Endothelial cell (in vitro differentiated cells): ENCODE results near the gene FBXL16. TPM values are rescaled to one million over a fixed set of nuclear protein-coding genes. Genes with fewer than 3 reads are reported as not detected.
"Not testable (repeated sequence)": the region's sequence is repeated elsewhere in the genome, so short reads cannot be mapped to it uniquely, and the experiment has no call there.

ENCODE experiments used
- DNase-seq: peaks from one replicate; pipeline ENCODE4 v3.0.0; 2021; ENCODE audit warnings: low spot score
- H3K27ac Mint-ChIP-seq: one replicate; pipeline ENCODE4 v1.8.0; 2021; ENCODE audit warnings: mixed read lengths, inconsistent platforms; ENCODE audit not compliant: unreplicated experiment
- H3K27me3 Mint-ChIP-seq: one replicate; pipeline ENCODE4 v1.8.0; 2021; ENCODE audit warnings: mild to moderate bottlenecking, moderate library complexity, mixed read lengths, inconsistent platforms; ENCODE audit not compliant: unreplicated experiment
- H3K36me3 Mint-ChIP-seq: one replicate; pipeline ENCODE4 v1.8.0; 2021; ENCODE audit warnings: mild to moderate bottlenecking, low read depth, mixed read lengths, inconsistent platforms; ENCODE audit not compliant: unreplicated experiment
- H3K4me1 Mint-ChIP-seq: one replicate; pipeline ENCODE4 v1.8.0; 2021; ENCODE audit warnings: mild to moderate bottlenecking, mixed read lengths, inconsistent platforms; ENCODE audit not compliant: unreplicated experiment
- H3K4me3 Mint-ChIP-seq: one replicate; pipeline ENCODE4 v1.8.0; 2021; ENCODE audit warnings: mild to moderate bottlenecking, mixed read lengths, inconsistent platforms; ENCODE audit not compliant: unreplicated experiment
- H3K9me3 Mint-ChIP-seq: one replicate; pipeline ENCODE4 v1.8.0; 2021; ENCODE audit warnings: mixed read lengths, inconsistent platforms; ENCODE audit not compliant: unreplicated experiment
- long read RNA-seq: library from polyadenylated mRNA; unstranded; transcript quantifications from one replicate; pipeline ENCODE4 v2.0.0, GENCODE V29; 2020; ENCODE audit not compliant: unreplicated experiment
- total RNA-seq: library from RNA; stranded (reverse); fragmentation: NEBNext Ultra II Directional; extraction: Animal tissue kit (Norgen Biotek cat#: 25700); gene quantifications from one replicate; pipeline ENCODE4 v1.2.1, GENCODE V29; 2021; ENCODE audit not compliant: unreplicated experiment
- TF ChIP-seq, protein P1 (sequence below): fragments of 200-600 bp; sonication (generic); IDR thresholded peaks from one replicate; pipeline ENCODE4 v1.5.0; 2021; ENCODE audit warnings: antibody characterized with exemption; ENCODE audit not compliant: unreplicated experiment

FBXL16 gene, protein sequence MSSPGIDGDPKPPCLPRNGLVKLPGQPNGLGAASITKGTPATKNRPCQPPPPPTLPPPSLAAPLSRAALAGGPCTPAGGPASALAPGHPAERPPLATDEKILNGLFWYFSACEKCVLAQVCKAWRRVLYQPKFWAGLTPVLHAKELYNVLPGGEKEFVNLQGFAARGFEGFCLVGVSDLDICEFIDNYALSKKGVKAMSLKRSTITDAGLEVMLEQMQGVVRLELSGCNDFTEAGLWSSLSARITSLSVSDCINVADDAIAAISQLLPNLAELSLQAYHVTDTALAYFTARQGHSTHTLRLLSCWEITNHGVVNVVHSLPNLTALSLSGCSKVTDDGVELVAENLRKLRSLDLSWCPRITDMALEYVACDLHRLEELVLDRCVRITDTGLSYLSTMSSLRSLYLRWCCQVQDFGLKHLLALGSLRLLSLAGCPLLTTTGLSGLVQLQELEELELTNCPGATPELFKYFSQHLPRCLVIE
- not detected for total RNA-seq
- long read RNA-seq: 0 reads

DNA sequence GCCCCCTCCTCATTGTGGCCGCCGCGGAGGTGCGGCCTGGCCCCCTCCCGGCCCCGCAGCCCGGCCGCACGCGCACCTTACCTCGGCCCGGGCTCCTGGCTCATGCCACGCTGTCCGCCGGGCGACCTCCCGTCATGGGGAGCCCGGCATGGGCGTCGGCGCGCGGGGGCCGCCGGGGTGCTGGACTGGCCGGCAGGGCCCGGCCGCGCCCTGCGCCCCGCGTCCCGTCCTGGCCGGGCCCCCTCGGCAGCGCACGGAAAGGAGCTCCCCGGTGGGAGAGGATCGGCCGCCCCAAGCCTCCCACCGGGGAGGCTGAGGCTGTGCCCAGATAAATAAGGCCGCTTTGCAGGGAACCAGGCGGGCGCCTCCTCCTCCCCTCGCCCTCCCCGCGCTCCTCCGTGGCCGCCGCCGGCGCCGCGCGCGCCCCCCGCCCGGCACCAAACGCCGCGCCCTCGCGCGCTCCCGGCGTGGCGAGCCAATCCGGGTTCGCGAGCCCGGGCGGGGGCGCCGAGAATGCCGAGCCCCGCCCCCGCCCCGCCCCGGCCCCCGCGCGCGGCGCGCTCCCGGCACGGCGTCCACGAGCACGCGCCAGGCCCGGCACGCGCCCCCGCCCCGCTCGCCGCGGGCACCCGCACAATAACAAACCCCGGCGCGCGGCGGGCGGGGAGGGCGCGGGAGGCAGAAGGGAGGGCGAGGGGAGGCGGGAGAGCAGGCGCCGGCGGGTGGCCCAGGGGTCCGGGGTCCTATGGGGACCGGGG, at the start of gene FBXL16:
Gene FBXL16 (minus strand): TSS at position 371 of the 758 bp plus-strand sequence. CDS start 8,396 bp downstream, outside the sequence.
- no peaks in the 10 kb centered on the region for H3K9me3 Mint-ChIP-seq
- no peaks in the 10 kb centered on the region for H3K36me3 Mint-ChIP-seq
- H3K4me3 Mint-ChIP-seq: no peak within 1 kb of the TSS
- no peak within 1 kb of the TSS for H3K27ac Mint-ChIP-seq
- H3K27me3 Mint-ChIP-seq: peaks cover 30% of the 10 kb centered on the region
- no peaks in the 10 kb centered on the region for H3K4me1 Mint-ChIP-seq
- no peak for DNase-seq
- TF ChIP-seq, protein P1, sequence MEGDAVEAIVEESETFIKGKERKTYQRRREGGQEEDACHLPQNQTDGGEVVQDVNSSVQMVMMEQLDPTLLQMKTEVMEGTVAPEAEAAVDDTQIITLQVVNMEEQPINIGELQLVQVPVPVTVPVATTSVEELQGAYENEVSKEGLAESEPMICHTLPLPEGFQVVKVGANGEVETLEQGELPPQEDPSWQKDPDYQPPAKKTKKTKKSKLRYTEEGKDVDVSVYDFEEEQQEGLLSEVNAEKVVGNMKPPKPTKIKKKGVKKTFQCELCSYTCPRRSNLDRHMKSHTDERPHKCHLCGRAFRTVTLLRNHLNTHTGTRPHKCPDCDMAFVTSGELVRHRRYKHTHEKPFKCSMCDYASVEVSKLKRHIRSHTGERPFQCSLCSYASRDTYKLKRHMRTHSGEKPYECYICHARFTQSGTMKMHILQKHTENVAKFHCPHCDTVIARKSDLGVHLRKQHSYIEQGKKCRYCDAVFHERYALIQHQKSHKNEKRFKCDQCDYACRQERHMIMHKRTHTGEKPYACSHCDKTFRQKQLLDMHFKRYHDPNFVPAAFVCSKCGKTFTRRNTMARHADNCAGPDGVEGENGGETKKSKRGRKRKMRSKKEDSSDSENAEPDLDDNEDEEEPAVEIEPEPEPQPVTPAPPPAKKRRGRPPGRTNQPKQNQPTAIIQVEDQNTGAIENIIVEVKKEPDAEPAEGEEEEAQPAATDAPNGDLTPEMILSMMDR: no peak

DNA sequence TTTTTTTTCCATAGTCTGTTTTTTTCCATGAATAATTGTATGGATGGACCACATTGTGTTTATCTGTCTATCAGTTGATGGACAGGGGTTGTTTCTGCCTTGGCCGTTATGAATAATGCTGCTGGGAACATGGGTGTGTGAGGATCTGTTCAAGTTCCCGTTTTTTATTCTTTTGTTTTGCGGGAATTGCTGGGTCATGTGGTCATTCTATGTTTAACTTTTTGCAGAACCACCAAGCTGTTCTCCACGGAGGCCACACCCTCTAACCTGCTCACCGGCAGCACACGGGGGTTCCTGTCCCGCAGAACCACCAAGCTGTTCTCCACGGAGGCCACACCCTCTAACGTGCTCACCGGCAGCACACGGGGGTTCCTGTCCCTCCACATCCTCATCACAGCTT, 49.1 kb upstream of the FBXL16 start:
- no peak for DNase-seq
- Mint-ChIP-seq H3K9me3 (no peaks in the 10 kb centered on the region), H3K36me3 (no peaks in the 10 kb centered on the region), H3K4me1 (peaks cover 11% of the 10 kb centered on the region), H3K4me3 (no peak overlapping the region), H3K27ac (no peak overlapping the region), H3K27me3 (peaks cover 3% of the 10 kb centered on the region)
- TF ChIP-seq, protein P1: no peak

DNA sequence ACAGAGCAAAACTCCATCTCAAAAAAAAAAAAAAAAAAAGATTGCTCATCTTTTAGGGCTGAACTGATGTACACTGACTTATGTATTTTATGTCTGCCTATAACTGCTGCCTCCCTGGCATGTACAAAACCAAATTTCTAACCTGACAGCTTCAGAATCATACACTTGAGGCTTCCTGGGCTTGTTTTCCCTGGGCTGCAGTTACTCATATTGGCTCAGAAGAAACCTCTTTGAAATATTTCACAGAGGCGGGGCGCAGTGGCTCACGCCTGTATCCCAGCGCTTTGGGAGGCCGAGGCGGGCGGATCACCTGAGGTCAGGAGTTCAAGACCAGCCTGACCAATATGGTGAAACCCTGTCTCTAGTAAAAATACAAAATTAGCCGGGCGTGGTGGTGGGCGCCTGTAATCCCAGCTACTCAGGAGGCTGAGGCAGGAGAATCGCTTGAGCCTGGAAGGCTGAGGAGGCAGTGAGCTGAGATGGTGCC, 48.6 kb upstream of the FBXL16 start:
- H3K9me3 Mint-ChIP-seq, H3K27me3 Mint-ChIP-seq, DNase-seq, H3K27ac Mint-ChIP-seq, H3K36me3 Mint-ChIP-seq, H3K4me3 Mint-ChIP-seq: not testable (repeated sequence)
- peaks cover 11% of the 10 kb centered on the region for H3K4me1 Mint-ChIP-seq

DNA sequence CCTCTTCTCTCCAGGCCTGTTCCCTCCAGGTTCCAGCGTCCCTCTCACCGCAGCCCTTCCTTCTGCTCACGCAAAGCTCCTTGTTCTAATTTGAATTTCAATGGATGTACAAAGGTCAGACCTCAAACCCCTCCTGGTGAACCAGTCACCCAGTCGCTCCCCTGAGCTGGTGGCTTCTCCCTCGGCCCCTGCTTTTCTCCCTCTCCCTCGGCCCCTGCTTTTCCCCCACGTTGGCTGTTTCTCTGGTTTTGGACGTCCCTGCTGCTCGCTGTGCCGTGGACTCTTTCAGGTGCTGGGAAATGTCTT, 46.4 kb upstream of the FBXL16 start:
- TF ChIP-seq, protein P1: no peak
- no peak overlapping the region for H3K4me3 Mint-ChIP-seq
- H3K9me3 Mint-ChIP-seq: no peaks in the 10 kb centered on the region
- peaks cover 11% of the 10 kb centered on the region for H3K4me1 Mint-ChIP-seq
- no peak for DNase-seq
- no peaks in the 10 kb centered on the region for H3K36me3 Mint-ChIP-seq
- peak overlapping the region; percentile 18 for H3K27ac Mint-ChIP-seq
- peaks cover 3% of the 10 kb centered on the region for H3K27me3 Mint-ChIP-seq

DNA sequence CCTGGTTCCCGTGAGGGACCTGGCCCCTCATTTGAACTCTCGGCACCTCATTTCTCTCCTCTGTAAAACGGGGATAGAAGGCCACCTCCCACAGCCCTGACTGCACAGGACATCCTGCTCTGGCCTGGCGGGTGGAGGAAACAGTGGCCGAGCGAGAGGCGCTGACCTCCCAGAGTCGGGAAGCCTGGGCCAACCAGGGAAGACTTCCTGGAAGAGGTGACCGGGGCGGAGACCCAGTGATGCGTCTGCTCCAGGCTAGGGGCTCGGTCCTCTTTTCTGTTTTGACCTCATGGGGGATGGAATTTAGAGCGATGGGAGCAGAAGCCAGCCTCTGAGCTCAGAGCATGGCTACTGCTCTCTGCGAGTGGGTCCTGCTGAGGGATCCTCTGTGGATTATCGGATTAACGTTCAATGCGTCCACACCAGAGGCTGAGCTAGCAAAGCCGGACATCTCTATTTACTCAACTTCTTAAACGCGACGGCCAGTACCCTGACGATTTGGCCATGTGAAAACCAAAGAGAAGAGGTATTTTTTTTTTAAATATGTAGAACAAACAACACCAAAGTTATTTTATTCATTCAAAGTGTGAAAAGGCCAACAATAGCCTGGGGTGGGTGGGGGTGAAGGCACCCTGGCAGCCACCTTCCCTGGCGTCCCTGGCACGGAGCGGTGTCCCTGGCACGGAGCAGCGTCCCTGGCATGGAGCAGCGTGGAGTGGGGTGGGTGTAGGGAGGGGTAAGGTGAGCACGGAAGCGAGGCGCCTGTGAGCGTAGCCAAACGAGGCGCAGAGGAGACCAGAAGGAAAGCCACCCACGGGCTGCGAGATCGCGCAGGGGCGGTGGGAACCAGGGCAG, 45.8 kb upstream of the FBXL16 start:
- Mint-ChIP-seq H3K27me3 (peaks cover 1% of the 10 kb centered on the region), H3K36me3 (no peaks in the 10 kb centered on the region), H3K4me3 (peak overlapping the region; percentile 47), H3K9me3 (no peaks in the 10 kb centered on the region), H3K27ac (no peak overlapping the region), H3K4me1 (peaks cover 11% of the 10 kb centered on the region)
- TF ChIP-seq, protein P1: no peak
- no peak for DNase-seq
